Gastroesophageal sphincter (tissue), 3 donors: Measurements from ENCODE around the gene TAX1BP3.

Source experiments
- EP300 ChIP-seq: sonication (generic); formaldehyde crosslinking; IDR thresholded peaks from one replicate; pipeline ENCODE4 v1.6.1; 2017; ENCODE audit warnings: antibody characterized with exemption, mild to moderate bottlenecking
- POLR2A ChIP-seq, 2 donors: fragments of 450-650 bp; IDR thresholded peaks; one replicate each; pipeline ENCODE4 v1.6.1; 2017; ENCODE audit warnings: antibody characterized with exemption in 2 of 2, mild to moderate bottlenecking in 2 of 2, moderate library complexity in 1 of 2
- POLR2AphosphoS5 ChIP-seq: sonication (generic); formaldehyde crosslinking; IDR thresholded peaks from one replicate; pipeline ENCODE4 v1.6.1; 2017; ENCODE audit warnings: antibody characterized with exemption
- TF ChIP-seq, protein P1 (sequence below), 4 experiments: fragments of 200-600 bp in 2 of 4; fragments of 450-650 bp in 2 of 4; sonication (generic) in 1 of 4; IDR thresholded peaks; one replicate each; pipeline ENCODE4 v1.5.1; 2017 to 2019; ENCODE audit warnings: antibody characterized with exemption in 4 of 4, mild to moderate bottlenecking in 2 of 4, moderate library complexity in 2 of 4

GRCh38 chr17:3665834-3666233 is 2.5 kb downstream of the TAX1BP3 start:
- TF ChIP-seq EP300 (no peak), POLR2AphosphoS5 (no peak), POLR2A (IDR thresholded peaks at IDR 0.05) (no peak)
- TF ChIP-seq, protein P1, sequence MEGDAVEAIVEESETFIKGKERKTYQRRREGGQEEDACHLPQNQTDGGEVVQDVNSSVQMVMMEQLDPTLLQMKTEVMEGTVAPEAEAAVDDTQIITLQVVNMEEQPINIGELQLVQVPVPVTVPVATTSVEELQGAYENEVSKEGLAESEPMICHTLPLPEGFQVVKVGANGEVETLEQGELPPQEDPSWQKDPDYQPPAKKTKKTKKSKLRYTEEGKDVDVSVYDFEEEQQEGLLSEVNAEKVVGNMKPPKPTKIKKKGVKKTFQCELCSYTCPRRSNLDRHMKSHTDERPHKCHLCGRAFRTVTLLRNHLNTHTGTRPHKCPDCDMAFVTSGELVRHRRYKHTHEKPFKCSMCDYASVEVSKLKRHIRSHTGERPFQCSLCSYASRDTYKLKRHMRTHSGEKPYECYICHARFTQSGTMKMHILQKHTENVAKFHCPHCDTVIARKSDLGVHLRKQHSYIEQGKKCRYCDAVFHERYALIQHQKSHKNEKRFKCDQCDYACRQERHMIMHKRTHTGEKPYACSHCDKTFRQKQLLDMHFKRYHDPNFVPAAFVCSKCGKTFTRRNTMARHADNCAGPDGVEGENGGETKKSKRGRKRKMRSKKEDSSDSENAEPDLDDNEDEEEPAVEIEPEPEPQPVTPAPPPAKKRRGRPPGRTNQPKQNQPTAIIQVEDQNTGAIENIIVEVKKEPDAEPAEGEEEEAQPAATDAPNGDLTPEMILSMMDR (IDR thresholded peaks at IDR 0.05), result no peak
